IPS DF 6.9 (cell line): ENCODE measurements around the gene FAM210B.
"Not testable (repeated sequence)": the region's sequence is repeated elsewhere in the genome, so short reads cannot be mapped to it uniquely, and the experiment has no call there.

Source experiments
- DNase-seq: peaks from one replicate; pipeline ENCODE4 v3.0.0-alpha.2; 2013; ENCODE audit warnings: low read depth, low spot score
- H3K27ac ChIP-seq: one replicate; pipeline ENCODE4 v1.5.1; 2013; ENCODE audit warnings: low read length, control low read depth
- H3K27me3 ChIP-seq: 2 replicates; pipeline ENCODE4 v1.6.1; 2013; ENCODE audit warnings: mild to moderate bottlenecking, low read length; ENCODE audit not compliant: control insufficient read depth, insufficient read depth
- H3K36me3 ChIP-seq: 2 replicates; pipeline ENCODE4 v1.6.1; 2013; ENCODE audit warnings: low read length; ENCODE audit not compliant: control insufficient read depth, insufficient read depth
- H3K4me1 ChIP-seq: 2 replicates; pipeline ENCODE4 v1.6.1; 2013; ENCODE audit warnings: low read length; ENCODE audit not compliant: control insufficient read depth, insufficient read depth
- H3K4me3 ChIP-seq: 2 replicates; pipeline ENCODE4 v1.5.1; 2013; ENCODE audit warnings: mild to moderate bottlenecking, low read length
- H3K9me3 ChIP-seq: 2 replicates; pipeline ENCODE4 v1.6.1; 2013; ENCODE audit warnings: low read length, inconsistent platforms; ENCODE audit not compliant: control insufficient read depth, insufficient read depth
- WGBS: extraction: QIAGEN DNeasy Blood & Tissue Kit; methylation state at CpG from one replicate; pipeline ENCODE4 v1.1.7; 2013; ENCODE audit warnings: mixed read lengths, missing lambda C conversion rate; ENCODE audit not compliant: insufficient read length, insufficient coverage; 5-methylcytosine and 5-hydroxymethylcytosine counted together

Gene FAM210B

DNA sequence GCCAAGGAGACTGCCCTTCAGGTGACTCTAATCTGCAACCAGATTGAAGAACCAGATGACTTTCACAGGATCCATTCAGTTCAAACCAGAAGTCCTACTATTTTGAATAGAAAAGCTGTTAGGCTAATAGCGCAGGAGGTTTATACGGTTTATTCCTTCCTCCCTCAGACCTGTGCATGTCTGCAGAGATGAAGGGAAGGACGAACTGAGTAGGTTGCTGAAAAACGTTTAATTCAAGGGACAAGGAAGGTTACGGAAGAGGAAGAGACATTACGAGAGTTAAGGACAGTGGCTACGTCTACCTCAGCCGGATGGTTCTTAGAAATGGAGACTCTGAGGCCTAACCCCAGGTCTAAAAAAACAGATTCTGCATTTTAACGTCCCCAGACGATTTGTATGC, 32.3 kb downstream of the FAM210B start:
- peaks cover 9% of the 10 kb centered on the region; the same call in 1 of the 2 replicates for H3K36me3 ChIP-seq
- no CpG with 5 or more reads among the region's 10 CpGs for WGBS
- H3K27me3 ChIP-seq, result no peaks in the 10 kb centered on the region
- no peaks in the 10 kb centered on the region for H3K9me3 ChIP-seq
- H3K4me1 ChIP-seq, result no peaks in the 10 kb centered on the region
- H3K4me3 ChIP-seq, result peak overlapping the region; percentile 86; the same call in 1 of the 2 replicates
- H3K27ac ChIP-seq, result no peak overlapping the region
- no peak for DNase-seq

DNA sequence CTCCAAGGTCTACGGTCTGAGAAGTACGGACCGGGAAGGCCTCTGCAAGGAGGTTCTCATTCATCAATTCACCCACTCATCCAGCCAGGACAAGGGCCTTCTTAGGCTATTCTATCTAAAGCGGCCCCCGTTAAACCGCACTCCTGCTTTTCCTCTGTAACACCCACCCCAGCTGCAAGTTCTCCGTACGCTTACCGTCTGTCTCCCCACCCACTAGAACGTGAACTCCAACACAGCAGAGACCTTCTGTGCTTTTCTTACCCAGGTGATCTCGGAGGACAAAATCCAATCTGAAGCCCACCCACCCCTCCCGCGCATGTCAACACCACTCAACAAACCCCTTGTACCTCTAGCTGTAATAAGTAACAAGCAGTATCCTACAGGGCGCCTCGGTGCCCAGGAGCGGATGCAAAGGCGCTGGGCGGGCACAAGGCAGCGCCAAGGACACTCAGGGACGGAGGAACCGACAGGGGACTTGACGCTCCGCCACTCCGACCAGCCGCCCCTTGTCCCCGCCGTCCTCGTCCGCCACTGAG, 32.9 kb downstream of the FAM210B start:
- Histone ChIP-seq H3K9me3 (no peaks in the 10 kb centered on the region), H3K4me1 (no peaks in the 10 kb centered on the region), H3K4me3 (peak overlapping the region; percentile 86), H3K36me3 (peaks cover 6% of the 10 kb centered on the region; the same call in 1 of the 2 replicates), H3K27ac (no peak overlapping the region), H3K27me3 (no peaks in the 10 kb centered on the region)
- WGBS, result no CpG with 5 or more reads among the region's 29 CpGs
- DNase-seq, result no peak

DNA sequence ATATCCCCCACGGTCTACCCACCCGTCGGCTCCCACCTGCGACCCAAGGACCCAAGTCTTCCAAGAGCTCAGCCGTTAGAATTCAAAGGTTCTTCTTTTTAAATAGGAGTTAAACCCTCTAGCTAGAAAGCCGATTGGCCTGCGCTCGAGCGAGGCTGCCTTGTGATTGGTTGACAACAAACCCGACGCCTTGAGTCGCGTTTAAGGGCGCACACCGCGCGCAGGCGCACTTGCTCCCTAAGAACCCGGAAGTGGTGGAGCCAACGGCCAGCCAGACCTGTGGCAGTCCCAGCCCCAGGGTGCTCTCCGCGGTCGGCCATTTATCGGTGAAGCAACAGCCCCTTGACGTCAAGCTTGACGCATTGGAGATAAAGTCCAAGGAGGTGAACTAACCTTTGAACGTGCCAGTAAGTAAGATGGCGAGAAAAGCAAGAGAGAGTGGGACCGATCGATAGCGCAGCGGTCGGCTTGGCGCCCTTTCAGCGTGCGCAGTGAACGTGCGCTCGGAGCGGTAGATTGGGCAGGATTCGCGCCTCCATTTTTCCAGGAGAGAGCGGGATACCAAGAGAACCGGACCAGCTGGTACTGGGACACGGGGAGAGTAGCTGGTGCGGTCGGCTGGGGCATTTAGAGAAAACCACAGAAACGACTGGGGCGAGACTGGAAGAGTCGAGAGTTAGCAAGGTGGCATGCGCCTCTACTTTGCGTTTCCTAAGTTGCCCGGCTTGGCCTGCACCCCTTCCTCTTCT, 33.5 kb downstream of the FAM210B start, which contains the start of the genes AURKA and CSTF1:
Gene AURKA (minus strand): TSS at position 84 of the 749 bp plus-strand sequence. CDS start 4,018 bp downstream, outside the sequence.
Gene CSTF1 (plus strand): TSS at position 514 of the 749 bp plus-strand sequence. CDS start 2,908 bp downstream, outside the sequence.
- H3K4me1 ChIP-seq, result no peaks in the 10 kb centered on the region
- H3K9me3 ChIP-seq, result no peaks in the 10 kb centered on the region
- H3K27me3 ChIP-seq, result no peaks in the 10 kb centered on the region
- H3K4me3 ChIP-seq, result peak within 1 kb of the TSS; percentile 86
- H3K27ac ChIP-seq, result no peak within 1 kb of the TSS
- peaks cover 9% of the 10 kb centered on the region; the same call in 1 of the 2 replicates for H3K36me3 ChIP-seq
- peak; percentile 97 for DNase-seq
- no CpG with 5 or more reads among the region's 53 CpGs for WGBS

DNA sequence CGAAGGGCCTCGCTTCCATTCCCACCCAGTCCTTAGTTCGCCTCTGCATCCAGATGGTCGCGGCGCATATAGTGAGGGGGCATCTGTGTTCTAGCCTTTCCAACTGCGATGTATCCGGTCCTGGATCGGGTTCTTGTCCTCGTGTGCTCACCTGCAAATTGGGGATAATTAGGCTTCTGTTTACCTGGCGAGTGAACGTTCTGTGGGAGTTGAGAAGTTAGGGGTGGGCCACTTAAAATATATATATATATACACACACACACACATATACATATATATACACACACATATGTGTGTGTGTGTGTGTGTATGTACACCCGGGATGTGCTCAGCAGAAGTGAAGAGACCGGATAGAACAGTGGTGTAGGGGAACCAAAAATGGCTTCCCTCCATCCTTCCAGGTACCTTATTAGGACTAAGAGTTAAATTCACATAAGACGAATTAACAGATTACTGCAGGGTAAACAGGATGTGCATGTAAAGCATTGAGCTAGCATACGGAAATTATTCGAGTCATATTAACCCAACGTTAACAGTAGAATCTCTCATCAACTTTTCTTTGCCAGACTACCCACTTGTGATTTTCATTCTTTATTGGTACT, 34.2 kb downstream of the FAM210B start:
- H3K36me3 ChIP-seq, result peaks cover 15% of the 10 kb centered on the region; the same call in 1 of the 2 replicates
- no CpG with 5 or more reads among the region's 18 CpGs for WGBS
- no peak overlapping the region for H3K27ac ChIP-seq
- DNase-seq, result no peak
- no peaks in the 10 kb centered on the region for H3K4me1 ChIP-seq
- H3K4me3 ChIP-seq, result peak overlapping the region; percentile 86
- no peaks in the 10 kb centered on the region for H3K9me3 ChIP-seq
- no peaks in the 10 kb centered on the region for H3K27me3 ChIP-seq

DNA sequence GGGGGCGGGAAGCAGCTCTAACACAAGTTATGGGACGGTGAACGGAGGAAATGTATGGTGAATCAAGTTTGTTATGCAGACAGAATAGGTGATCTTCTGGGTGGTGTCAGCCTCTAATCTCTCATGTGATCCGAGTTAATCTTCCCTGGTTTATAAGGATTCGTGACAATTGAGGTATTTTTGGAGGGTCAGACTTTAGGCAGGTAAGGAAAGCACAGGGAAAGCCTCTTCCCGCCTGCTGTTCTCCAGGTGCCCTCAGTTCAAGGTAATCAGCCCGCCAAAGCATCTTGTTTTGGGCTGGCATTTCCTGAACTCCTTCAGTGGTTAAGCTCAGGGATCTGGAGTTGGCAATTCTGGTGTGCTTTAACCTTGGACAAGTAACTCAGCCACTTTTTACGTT, 34.9 kb downstream of the FAM210B start:
- Histone ChIP-seq H3K4me1 (no peaks in the 10 kb centered on the region), H3K27ac (no peak overlapping the region), H3K4me3 (peak overlapping the region; percentile 86; the same call in 1 of the 2 replicates), H3K27me3 (no peaks in the 10 kb centered on the region), H3K36me3 (peaks cover 11% of the 10 kb centered on the region; the same call in 1 of the 2 replicates), H3K9me3 (no peaks in the 10 kb centered on the region)
- no peak for DNase-seq
- no CpG with 5 or more reads among the region's 8 CpGs for WGBS

DNA sequence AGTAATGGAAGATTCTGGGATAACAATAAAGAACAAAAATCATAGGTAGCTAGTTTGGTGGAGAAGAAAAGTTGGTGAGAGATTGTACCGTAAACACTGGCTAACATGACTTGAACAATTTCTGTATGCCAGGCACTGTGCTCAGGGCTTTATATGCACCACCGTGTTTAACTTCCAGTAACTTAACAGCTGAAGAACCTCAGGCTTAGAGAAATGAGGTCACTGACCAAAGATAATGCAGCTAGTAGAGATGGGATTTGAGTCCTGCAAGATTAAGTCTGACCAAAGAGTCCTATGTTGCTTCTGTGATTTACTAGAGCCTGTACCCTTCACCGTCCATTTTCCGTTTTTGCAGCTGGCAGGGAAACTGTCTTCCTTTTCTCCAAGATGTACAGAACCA, 36.4 kb downstream of the FAM210B start:
- no peak overlapping the region for H3K4me3 ChIP-seq
- H3K9me3 ChIP-seq, result no peaks in the 10 kb centered on the region
- WGBS, result no CpG with 5 or more reads among the region's 4 CpGs
- H3K36me3 ChIP-seq, result peaks cover 16% of the 10 kb centered on the region; the same call in 1 of the 2 replicates
- no peak overlapping the region for H3K27ac ChIP-seq
- no peaks in the 10 kb centered on the region for H3K27me3 ChIP-seq
- H3K4me1 ChIP-seq, result no peaks in the 10 kb centered on the region
- no peak for DNase-seq

DNA sequence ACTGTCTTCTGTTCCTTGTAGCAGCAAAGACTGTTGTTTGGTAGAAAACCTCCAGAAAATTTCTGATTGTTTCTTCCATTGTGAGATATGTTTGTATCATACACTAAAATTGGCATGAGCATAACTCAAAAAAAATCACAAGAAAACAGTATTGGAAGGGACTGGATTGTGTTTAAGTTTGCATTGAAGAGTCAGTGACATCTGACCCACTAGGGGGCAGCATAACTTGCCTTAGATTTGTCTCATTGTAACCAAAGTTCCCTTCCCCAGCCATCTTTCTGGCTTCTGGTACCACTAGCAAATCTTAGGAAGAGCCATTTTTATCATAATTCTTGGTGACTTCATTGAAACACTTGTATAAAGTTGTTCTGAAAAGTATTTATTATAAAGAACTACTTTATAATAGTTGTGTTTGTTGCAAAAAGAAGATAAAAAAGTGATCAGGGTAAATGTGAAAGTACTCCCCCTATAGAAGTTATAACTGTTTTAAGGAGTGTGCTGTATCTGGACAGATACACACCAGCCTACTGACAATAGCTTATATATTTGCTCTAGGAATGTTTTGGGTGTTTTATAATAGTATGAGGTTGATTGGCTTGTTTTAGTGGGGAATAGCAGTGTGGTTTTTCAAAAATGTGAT, 41.3 kb downstream of the FAM210B start:
- Histone ChIP-seq H3K36me3 (peaks cover 32% of the 10 kb centered on the region), H3K27me3 (no peaks in the 10 kb centered on the region), H3K9me3 (no peaks in the 10 kb centered on the region), H3K27ac (no peak overlapping the region), H3K4me1 (no peaks in the 10 kb centered on the region), H3K4me3 (no peak overlapping the region)
- DNase-seq, result peak; percentile 37

DNA sequence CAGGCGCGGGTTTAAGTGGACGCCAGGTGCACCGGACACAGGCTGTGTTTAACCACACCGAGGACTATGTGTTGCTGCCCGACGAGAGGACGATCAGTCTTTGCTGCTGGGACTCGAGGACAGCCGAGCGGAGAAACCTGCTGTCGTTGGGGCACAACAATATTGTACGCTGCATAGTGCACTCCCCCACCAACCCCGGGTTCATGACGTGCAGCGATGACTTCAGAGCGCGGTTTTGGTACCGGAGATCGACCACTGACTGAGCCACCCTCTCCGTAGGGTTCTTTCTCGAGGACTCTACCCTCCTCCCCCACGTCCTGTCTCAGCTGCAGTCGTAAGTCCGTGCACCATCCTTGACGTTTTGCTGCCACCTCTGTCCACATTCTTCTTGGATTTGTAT, 44.7 kb downstream of the FAM210B start:
- no peak for DNase-seq
- WGBS, result no CpG with 5 or more reads among the region's 26 CpGs
- Histone ChIP-seq H3K4me1 (no peaks in the 10 kb centered on the region), H3K27ac (no peak overlapping the region), H3K36me3 (peaks cover 27% of the 10 kb centered on the region), H3K9me3 (no peaks in the 10 kb centered on the region), H3K4me3 (no peak overlapping the region), H3K27me3 (no peaks in the 10 kb centered on the region)

DNA sequence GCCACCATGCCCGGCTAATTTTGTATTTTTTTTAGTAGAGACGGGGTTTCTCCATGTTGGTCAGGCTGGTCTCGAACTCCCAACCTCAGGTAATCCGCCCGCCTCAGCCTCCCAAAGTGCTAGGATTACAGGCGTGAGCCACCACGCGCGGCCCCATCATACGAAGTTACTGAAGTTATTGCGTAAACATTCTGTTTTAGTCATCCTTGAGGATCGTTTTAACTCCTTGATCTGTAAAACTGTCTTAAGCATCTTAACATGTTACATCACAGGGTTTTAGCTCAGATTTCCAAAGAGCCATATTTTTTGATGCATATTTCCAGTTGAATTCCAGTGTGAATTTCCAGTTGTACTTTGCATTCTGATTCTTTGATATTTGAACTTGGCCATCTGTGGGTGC, 46.6 kb downstream of the FAM210B start:
- not testable (repeated sequence) for H3K4me1 ChIP-seq, DNase-seq, H3K27me3 ChIP-seq, H3K27ac ChIP-seq, H3K4me3 ChIP-seq, H3K9me3 ChIP-seq
- H3K36me3 ChIP-seq, result peaks cover 19% of the 10 kb centered on the region
- no CpG with 5 or more reads among the region's 12 CpGs for WGBS

DNA sequence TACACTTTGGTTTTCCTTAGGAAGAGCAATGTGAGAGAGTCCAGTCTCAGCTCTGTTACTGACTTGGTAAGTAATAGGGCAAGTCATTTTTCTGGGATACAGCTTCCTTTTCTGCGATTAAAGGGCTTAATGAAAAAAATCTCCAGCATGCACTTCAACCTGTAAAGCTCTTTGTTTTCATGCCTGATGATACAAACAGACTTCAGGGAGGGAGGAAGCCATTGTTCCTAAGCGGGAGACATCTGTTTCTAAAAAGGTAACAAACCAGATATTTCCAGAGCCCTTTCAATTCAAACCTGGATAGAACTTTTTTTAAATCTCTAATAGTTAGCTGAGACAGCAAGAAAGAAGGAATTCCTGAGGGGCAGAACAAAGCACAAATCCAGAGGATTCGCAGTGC, 48.1 kb downstream of the FAM210B start:
- Histone ChIP-seq H3K27ac (no peak overlapping the region), H3K9me3 (no peaks in the 10 kb centered on the region), H3K4me1 (no peaks in the 10 kb centered on the region), H3K36me3 (peaks cover 14% of the 10 kb centered on the region), H3K4me3 (no peak overlapping the region), H3K27me3 (no peaks in the 10 kb centered on the region)
- DNase-seq, result no peak
- no CpG with 5 or more reads among the region's 3 CpGs for WGBS
